Umbilical cord (tissue), 2 donors: ENCODE data around the gene CEP128. TPM values are rescaled to one million over a fixed set of nuclear protein-coding genes. Genes with fewer than 3 reads are reported as not detected.

ENCODE experiments used
- DNase-seq: peaks from one replicate; pipeline ENCODE4 v3.0.0-alpha.2; 2015; ENCODE audit warnings: low spot score
- total RNA-seq: library from RNA; depleted of rRNA; stranded (reverse); fragments of >200 nt; gene quantifications from one replicate; pipeline ENCODE4 v1.2.3, GENCODE V29; 2014; ENCODE audit warnings: low replicate concordance; ENCODE audit not compliant: insufficient read depth

The CEP128 gene
- total RNA-seq, 1 donor from 2014 or later, result 8.9 TPM

DNA sequence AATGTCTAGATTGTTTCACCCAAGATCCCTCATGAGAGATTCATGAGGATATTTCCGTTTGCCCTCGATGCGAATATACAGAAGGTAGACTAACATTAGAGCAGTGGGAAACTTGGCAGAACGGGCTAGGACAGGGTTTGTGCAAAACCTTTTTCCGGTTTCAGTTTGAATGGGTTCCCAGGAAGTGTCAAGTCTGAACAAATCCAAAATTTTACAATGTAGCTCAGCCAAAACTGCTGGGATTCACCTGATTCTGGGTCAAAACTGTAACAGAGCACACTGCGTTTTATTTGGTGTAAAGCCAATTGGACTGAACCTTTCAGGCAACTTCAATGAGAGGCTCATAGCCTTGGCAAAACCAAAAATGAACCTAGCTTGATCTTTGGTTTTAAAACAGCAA is 392.4 kb downstream of the CEP128 start:
- no peak for DNase-seq

DNA sequence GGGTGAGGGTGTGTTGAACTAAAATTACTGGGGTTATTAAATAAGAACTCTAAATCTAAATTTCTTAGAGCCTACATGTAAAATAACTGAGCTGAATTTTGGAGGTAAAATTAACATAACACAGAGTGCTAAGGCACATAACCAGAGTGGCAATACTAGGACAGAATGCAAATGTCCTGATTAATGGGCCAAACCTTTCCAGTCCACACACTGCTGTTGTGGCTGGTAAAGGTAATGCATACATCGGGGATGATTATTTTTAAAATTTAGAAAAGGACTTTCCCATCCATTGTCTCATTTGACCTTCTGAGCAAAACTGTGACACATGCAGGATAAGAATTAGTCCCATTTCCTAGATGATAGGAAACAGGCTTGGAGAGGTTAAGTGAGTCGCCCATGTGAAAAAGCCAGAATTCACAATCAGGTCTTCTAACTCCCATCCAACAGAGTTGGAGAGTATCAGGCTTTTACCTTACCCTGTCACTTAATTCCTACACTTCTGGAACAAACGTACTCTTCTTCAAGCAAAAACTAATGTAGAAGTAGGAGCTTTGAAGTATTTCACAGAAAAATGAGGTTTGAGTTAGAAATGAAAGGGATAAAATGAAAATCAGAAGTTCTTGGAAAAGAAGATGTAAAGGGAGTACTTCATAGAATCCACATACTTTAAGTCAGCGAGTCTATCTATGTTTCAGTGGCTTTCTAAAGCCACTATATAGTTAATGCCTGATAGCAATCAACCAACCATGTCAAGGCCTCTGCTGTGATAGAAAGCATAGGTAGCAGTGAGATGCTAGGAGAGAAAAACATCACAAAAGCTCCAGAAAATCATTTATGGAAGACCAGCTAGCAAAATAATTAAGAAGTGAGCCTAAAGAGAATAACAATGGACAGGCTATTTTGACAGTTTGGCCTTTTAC is 395.3 kb downstream of the CEP128 start:
- no peak for DNase-seq

DNA sequence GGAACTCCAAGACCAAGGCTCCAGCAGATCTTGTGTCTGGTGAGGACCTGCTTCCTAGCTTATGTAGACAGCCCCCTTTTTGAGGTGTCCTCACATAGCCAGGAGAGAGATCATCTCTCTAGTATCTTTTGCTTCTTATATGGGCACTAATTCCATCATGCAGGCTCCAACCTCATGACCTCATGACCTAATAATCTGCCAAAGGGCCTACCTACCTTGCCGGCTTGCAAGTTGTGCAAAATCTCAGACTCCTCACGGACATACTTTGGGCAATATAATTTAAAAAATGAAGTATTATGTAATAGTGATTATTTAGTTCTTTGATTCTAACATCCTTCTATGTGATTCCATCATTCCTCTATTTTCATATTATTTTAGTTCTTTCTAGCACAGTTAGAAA is 397.2 kb downstream of the CEP128 start:
- no peak for DNase-seq

DNA sequence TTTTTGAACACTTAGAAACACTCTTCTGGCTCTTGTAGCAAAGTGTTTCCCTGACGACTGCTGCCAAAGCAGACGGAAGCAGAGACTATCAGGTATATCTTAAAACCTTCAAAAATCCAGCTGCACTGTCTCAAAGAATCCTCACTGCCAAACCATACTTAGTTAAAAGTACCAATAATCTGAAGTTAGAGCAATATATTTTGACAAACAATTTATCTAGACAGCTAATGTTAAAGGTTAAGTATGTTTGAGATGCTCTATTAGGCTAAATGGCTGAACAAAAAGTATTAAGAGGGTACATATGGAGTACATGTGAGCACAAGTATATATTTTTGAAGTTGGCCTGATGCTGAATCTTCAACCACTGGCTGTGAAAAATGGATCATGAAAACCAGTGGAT is 398.3 kb downstream of the CEP128 start:
- DNase-seq, result peak; percentile 34

DNA sequence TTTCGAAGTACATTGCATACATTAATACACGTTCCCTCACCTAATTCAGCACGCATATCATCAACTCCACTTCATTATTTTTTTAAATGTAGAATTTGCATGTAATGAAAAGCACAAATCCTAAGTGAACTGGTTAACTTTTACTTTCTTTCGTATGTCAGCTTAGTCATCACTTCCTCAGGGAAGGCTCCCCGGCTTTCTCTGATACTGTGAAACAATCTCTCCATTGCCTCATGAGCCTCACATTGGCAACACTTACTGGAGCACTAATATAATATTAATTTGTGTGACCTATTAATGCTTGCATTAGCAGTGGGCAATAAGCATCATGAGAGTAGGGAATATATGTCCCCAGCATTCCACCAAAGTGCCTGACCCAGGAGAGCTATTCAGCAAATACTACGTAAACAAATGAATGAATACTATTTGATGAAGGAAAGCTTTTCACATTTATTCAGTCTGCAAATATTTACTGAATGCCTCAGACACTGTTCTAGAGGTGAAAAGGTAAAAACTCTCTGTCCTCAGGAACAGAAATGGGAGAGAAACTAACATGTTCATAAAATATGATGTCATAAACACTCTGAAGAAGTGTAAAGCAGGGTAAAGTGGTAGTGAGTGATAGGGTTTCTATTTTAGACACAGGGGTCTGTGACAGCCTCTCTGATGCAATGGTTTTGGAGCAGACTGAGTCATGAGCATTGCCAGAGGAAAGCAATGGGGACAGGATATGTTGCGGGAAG is 402.7 kb downstream of the CEP128 start:
- no peak for DNase-seq

DNA sequence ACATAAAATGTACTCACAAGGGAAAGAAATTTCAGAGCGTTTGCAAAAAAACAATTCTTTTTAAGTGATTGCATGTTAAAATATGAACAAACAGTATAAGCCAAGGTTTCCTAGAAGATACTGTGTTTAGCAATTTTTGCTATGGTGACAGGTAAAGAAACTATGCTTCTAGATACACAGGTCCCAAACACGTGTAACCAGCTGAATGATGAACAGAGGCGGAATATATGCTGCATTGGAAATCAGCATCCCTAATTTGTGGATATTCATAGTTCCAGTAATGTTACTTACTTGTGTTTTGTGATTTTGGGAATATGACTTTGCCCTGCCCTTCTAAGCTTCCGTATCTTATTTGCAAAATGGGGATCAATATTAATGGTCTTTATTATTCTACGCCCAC is 403.9 kb downstream of the CEP128 start:
- no peak for DNase-seq

DNA sequence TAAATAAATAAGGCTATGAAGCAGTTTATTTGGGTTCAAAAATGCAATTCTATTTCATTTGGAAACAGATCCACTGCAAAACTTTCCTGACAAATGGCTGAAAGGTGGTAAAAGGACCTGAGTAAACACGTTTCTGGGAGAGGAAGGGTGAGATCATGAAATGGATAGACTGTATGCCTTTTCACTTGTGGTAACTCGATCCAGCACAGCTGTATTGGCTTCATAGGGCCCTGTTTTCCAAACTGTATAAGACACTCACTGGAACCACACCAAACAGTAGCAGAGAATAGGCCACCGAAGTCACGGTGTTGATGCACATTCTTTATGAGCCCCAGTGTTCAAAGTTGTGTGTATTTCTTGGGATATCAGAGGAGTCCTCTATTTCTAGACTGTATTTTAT is 405.1 kb downstream of the CEP128 start:
- no peak for DNase-seq

DNA sequence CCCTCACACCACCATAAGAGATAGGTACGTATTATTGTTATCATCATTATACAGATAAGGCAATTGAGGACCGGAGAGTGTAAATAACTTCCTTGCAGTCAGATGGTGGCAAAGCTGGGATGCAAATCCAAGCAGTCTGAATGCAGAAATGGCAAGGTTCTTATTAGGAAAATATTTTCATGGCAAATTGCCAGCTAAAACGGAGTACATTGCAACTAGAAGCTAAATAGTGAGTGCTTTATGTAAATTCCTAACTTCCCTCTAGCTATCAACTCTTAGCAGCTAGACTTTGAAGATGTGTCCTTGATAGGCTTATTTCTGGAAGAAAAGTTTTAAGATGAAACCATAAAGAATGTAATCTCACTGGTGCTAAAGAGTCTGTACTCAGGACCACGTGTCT is 406.4 kb downstream of the CEP128 start:
- peak; percentile 43 for DNase-seq

DNA sequence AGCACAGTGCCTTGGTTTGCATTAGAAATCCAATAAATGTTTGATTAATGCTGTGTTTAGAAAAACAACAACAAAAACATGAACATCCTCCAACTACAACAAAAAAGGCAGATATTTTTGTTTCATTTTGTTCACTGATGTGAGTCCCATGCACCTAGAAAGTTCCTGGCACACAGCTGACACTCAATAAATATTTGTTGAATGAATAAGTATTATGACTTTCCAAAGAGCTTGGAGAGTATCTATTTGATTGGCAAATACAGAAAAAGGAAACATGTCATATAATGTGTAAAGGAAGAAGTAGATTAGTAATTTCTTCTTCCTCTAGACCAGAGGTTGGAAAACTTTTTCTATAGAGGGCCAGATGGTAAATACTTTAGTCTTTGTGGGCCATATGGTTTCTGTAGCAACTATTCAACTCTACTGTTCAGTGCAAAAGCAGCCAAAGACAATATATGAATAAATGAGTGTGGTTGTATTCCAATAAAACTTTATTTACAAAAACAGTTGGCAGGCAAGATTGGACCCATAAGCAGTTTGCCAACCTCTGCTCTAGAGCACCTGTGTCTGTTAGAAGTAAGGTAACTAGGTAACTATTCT is 417.9 kb downstream of the CEP128 start:
- DNase-seq, result no peak

DNA sequence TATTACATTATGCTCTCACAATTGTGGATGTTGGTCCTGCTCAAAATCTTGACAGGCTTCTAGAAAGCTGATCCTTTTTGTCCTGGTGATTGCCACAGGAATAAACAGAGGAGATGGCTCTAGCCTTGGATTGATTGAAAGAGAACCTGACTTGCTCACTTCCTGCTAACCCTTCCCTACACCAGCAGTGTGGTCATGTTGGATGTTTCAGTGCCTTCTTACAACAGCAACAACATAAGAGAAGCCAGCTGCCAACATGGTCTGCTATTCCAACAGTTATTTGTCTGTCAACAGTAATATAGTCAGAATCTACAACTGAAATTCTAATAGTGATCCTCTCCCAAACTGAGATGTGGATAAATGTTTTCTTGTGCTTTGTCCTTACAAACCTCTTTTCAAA is 418.6 kb downstream of the CEP128 start:
- no peak for DNase-seq

DNA sequence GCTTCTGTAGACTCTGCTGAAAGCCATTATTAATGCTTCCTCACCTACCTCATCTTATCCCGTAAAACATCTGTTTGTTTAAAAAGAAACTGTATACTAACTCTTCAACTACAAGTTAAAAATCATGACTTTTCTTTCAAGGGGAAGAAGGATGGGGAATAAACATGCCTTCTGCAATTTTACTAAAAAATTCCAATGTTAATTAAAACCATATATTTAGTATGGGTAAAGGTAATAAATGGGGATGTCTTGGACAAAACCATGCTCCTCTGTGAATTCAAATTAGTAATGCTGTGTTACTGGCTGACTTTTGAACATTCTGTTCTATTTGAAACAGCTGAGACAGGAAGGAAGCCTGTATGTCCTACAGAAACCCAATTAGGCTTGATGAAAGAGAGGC is 419.1 kb downstream of the CEP128 start:
- DNase-seq, result no peak

DNA sequence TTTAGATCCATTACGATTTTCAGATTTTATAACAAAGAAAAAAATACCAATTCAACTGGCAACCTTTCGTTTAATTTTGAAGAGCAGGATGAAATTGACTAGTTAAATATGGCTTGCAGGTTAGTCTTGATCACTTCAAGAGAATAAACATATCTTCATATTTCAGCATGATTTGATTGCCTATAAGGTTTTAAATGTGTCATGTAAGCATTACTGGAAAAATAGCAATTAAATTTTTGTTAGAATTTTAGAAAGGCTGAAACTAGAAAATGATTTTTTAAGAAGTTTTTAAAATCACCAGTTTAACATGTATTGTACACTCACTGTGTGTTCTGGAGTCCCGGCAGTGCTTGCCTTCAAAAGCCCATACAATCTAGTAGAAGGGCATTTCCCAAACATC is 420.1 kb downstream of the CEP128 start:
- DNase-seq, result no peak

DNA sequence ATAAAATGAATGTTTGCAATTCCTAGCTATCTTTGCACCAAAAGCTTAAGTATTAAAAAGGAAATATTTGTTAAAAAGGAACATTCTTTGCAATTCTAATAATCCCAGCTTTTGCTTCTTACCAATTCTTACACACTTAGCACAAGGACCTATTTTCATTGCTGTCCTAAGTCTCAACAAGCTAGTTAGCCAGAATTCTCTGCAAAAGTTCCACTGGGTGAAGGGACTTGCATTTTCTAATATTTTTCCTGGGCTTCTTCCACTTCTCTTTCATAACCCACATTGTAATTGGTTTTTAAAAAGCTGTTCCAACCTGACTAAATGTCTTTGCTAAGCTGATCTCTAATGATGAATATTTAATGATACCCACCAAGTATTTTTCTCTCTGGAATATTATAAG is 422.5 kb downstream of the CEP128 start:
- no peak for DNase-seq

DNA sequence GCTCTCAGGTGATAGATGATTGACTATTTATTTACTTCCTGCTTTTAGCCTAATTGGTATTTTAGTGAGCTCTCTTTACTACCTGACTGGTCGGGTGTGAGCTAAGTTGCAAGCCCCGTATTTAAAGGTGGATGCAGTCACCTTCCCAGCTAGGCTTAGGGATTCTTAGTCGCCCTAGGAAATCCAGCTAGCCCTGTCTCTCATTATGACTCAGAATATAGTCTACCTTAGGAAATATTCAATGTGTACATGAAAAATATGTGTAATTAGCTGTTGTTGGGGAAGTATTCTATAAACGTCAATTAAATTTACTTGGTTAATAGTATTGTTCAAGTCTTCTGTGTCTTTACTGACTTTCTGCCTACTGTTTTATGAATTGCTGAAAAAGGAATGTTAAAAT is 423.4 kb downstream of the CEP128 start:
- DNase-seq, result no peak

DNA sequence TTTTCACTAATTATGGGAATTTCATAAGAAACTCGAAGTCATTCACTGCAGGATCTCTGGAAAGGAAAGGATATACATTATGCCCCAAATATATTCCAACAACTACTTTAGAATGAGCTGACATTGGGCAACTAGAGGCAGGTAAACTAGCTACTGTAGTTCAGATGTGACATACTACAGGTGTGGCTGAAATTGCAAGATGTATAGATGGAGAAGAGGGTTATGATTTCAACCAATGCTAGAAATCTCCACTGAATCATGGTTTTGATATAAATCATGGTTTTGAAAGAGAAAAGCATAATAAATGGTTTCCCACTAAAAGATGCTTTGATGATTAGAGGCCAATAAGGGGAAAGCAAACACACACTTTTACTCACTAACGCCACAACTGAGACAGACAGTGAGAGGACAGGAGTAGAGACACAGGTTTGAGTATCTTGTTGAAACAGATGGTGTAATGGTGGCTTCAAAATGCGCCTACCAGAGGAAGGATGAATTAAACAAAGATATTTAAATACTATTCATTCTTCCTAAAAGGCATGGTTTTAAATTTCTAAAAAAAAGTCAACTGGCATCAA is 434.2 kb downstream of the CEP128 start:
- DNase-seq, result no peak

DNA sequence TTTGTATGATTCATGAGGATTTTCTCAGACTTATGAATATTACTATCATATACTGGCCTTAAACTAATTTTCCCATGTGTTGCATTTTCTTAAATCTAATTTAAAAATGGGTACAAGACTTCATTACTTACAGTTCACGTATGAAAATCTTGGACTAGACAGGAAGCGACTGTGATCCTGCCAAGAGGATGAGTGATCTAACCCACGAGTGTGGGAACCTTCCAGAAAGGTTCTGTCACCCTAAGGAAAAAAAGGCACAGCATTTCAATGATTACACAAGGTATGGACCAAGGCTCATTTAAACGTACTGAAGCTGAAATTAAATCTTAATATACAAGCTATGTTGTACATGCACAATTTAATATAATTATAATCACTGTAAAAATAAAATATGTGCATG is 436.8 kb downstream of the CEP128 start:
- no peak for DNase-seq

DNA sequence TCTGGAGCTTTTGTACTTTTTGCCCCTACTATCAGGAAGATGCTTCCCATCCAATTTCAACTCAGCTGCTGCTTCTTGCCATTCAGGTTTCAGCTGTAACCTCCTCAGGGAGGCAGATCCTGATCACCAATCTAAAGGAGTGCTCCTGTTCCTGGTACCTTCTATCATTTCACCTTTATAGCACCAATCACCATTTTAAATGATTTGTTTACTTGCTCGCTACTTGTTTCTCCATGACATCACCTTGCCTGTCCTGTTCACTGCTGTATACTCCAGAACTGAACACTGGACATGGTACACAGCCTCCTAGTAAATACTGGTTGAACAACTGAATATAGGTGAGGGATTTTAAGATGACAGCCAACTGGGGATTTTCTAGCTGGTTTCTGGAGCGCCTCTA is 443.0 kb downstream of the CEP128 start:
- DNase-seq, result no peak

DNA sequence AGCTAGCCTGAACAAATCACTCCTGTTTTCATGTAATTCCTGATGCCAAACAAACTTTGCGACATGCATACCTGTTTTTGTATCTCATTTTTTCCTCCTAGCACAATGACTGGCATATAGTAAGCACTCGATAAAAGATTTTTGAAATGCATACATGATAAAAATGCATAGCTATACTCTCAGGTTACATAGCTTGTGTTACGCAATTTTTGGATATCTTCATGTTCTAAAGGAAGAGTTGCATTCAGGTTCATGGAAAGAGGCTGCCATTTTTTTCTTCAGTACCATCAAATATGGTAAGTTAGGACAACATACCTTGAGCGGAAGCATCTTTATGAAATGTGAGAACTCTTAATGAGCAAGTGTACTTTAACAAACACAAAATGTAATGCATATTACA is 445.4 kb downstream of the CEP128 start:
- no peak for DNase-seq

DNA sequence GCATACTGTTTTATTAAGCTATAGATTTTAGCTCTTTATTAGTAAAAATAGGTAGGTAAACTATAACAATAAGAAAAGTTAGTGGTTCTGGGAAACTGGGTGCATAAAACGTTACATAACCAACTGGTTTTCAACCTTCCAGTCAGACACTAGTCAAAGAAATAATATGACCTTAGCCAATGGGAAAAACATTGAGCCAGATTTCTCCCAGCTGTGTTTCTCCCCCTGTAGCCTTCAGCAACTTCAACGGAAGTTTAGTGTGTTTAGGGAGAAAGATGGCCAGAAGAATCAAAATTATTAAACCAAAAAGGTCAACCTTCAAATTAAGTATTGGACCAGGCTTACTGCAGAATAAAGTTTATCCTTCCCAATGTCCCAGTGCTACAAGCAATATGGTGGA is 446.8 kb downstream of the CEP128 start:
- DNase-seq, result no peak

DNA sequence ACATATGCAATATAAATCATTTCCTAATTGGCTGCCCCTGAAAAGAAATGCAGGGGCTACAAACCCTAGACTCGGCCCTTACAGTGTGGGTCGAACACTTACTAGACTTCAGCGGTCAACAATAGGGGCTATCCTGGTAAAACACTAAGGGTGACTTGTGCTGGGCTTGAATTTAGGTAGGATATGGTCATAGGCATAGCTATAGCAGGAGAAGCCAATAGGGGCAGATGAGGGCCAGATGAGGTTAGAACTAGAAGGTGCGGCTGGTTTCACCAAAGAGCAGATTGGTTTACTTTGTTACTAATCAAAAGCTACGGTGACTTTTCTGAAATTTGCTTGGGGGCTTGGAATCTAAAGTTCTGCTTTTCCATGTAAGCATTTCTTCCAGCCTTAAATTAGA is 447.9 kb downstream of the CEP128 start:
- DNase-seq, result no peak

DNA sequence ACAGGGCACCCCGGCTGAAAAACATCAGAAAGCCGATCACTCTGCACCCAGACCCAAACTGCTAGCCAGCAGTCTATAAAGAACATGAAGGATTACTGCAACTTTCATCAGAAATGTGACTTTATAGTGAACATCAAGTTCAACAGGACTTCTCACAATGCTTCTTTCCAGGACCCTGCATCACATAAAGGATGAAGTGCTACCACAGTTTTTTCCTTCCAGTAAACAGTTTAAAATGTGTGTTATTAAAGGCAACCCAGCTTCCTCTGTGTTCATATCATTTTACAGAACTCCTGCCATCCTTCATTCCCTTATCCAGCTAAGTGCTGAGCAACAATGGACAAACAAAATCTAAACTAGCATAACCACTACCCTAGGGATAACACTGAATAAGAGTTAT is 449.9 kb downstream of the CEP128 start:
- no peak for DNase-seq

DNA sequence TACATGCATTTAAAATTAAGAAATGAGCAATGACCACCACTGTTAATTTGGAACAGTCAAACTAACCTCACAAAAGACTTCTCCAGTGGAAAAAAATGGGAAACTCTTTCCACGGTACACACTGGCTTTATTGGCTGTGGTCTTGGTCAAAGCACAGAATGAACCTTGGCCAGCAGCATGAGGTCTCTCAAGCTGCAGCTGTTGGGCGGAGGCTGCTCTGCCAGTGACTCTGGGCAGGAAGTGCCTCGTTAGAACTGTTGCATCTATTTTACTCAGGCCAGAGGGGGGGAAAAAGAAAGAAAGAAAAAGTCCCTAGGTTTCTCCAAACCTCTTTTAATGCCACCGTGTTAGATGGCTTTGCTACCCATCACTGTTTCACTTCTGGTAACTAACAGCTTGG is 450.4 kb downstream of the CEP128 start:
- DNase-seq, result peak; percentile 1
